Stimulated activated CD4-positive, alpha-beta T cell treated with anti-CD3 and anti-CD28 coated beads, Interleukin-1b, Interleukin-23, amount 100 ng/mL, for 4 hours (primary cell): ENCODE measurements around the gene SYT11.
"Not testable (repeated sequence)": the region's sequence is repeated elsewhere in the genome, so short reads cannot be mapped to it uniquely, and the experiment has no call there.

Experiments
- DNase-seq, 2 donors: peaks; one replicate each; pipeline ENCODE4 v3.0.0-alpha.2; 2020; ENCODE audit warnings: low read depth in 2 of 2

The SYT11 gene, protein sequence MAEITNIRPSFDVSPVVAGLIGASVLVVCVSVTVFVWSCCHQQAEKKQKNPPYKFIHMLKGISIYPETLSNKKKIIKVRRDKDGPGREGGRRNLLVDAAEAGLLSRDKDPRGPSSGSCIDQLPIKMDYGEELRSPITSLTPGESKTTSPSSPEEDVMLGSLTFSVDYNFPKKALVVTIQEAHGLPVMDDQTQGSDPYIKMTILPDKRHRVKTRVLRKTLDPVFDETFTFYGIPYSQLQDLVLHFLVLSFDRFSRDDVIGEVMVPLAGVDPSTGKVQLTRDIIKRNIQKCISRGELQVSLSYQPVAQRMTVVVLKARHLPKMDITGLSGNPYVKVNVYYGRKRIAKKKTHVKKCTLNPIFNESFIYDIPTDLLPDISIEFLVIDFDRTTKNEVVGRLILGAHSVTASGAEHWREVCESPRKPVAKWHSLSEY

DNA sequence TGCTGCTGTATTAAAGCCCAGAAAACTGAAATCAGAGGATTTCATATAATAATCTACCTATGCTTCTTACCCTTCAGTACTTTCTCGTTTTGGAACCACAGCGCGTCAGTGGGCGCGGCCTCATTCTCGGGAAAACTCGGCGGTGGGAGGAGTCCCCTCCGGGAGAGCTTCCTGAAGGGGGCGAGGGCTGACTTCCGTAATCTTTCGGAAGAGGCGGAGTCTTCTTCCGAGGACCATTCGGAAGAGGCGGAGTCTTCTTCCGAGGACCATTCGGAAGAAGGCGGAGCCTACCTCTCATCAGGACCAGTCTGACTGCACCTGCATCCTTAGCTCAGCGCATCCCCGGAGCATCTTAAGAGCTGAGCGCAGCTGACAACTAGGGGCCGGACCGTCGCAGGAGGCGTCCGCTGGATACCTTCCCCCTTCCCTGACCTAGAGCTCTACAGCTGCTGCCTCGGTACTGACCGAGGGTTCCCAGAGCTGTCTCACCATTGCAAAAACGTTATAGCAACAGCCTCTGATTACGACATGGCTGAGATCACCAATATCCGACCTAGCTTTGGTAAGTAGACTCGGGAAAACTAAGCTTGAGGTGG is at the start of gene SYT11:
Gene SYT11, plus strand, starts transcription at position 334 of the 596 bp plus-strand sequence. Its CDS starts 195 bp downstream, at position 529.
- peak; percentile 92 to 94 for DNase-seq

DNA sequence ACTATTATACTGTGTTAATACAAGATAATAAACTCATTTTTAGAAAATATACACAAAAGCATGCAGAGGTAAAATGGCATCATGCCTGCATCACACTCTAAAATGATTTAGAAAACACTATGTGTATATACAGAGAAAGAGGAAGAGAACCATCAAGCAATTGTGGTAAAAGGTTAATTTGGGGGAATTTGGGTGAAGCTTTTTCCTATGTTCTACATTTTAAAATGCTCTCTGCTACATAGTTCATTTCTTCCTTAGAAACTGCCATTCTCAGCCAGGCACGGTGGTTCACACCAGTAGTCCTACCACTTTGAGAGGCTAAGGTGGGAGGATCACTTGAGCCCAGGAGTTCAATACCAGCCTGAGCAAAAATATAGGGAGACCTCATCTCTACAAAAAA is 46.5 kb upstream of the SYT11 start:
- DNase-seq, result no peak

DNA sequence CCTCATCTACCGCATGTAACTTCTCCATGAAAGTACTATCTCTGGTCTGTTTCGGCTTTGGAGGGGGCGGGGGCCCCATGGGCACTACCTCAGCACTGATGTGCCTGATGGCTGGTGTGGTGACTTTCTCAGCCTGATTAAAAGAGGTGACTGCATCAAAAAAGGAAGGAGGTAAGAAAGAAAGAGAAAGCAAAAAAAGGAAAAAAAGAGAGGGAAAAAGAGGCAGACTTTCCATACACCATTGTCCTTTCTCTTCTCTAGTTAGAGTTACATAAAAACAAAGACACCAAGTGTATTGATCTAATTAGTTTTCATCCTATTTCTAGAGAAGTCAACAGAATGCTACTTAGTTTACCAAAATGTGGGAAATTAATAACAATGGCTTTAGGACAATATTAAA is 45.7 kb upstream of the SYT11 start:
- DNase-seq, result no peak

DNA sequence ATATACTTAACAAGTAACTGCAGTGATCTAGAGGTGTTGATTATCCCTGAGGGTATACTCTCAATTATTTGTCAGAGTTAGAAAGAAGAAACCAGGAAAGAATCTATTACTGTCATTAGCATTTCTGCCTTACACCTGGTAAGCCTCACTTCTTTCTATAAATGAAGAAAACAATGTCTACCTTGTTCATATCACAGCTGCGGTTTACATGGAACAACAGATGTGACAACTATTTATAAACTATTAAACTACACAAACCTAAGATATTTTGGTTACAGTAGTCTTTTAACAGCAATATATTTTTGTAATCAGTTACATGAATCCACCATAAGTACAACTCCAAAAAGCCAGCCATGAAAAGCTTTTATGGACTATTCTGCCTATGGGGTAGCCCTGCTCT is 43.0 kb upstream of the SYT11 start:
- DNase-seq, result no peak

DNA sequence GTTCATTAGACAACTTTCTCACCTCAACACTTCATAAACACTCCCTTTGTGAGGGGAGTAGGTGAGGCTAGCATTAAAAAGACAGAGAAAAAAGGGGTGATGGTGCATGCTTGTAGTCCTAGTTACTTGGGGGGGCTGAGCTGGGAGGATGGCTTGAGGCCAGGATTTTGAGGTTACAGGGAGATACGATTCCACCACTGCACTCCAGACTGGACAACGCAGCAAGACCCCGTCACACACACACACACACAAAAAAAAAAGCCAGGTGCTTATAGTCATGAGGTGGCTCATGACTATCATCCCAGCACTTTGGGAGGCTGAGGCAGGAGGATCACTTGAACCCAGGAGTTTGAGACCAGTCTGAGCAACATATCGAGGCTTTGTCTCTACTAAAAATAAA is 31.9 kb upstream of the SYT11 start:
- no peak for DNase-seq

DNA sequence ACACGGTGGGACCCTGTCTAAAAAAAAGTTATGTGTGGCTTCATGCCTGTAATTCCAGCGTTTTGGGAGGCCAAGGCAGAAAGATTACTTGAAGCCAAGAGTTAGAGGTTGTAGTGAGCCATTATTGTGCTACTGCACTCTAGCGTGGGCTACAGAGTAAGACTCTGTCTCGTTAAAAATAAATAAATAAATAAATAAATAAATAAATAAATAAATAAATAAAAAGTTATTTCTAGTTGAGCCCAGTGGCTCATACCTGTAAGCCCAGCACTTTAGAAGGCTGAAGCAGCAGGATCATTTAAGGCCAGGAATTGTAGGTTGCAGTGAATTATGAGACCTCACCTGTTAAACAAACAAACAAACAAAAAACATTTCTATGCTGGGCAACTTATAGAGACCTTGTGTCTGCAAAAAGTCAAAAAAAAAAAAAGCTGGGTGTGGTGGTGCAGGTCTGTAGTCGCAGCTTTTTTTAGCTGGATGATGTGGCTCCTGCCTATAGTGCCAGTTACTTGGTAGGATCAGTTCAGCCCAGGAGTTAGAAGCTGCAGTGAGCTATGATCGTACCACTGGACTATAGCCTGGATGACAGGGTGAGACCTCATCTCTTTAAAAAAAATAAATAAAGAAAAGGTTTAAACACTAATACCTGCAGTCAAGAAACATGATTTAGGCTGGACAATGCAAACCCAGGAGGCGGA is 27.9 kb upstream of the SYT11 start:
- DNase-seq, result no peak

DNA sequence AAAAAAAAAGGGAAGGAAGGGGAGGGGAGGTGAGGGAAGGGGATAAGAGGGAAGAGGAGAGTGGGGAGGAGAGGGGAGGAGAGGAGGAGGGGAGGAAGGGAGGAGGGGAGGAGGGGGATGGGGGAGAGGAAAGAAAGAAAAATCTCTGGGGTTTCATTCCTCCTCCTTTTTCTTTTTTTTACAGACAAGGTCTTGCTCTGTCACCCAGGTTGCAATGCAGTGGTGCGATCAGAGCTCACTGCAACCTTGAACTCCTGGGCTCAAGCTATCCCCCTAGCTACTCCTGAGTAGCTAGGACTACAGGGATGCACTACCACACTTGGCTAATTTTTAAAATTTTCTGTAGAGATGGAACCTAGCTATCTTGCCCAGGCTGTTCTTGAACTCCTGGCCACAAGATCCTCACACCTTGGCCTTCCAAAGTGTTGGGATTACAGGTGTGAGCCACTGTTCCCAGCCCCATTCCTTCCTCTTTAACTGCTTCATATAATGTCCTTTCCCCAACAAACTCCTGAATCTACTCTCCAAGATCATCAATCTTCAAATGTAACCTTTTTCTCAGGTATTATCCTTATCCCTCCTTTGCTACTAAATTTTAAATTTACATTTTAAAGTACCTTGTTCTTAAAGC is 25.6 kb upstream of the SYT11 start:
- DNase-seq, result no peak

DNA sequence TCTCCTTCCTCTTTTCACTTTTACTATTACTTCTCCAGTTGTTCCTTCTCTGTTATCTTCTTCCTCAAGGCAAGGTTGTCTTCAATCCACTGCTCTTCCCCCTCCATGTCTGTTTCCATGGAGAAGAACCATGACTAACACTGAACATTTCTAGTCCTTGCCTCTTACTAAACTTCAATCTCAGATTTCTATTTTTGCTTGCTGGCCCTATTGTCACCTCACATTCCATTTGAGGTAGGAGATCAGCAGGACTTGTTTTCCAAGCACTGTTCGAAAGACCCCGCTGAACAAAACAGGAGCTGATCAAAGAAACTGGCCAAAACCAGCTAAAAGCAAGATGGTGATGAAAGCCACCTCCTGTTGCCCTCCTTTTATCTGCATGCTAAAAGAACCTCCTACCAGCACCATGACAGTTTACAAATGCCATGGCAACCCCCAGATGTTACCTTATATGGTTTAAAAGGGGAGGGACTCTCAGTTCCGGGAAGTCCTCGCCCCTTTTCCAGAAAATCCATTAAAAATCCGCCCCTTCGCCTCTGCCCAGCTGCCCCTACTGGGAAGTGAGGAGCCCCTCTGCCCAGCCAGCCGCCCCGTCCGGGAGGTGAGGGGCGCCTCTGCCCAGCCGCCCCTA is 25.0 kb upstream of the SYT11 start:
- no peak for DNase-seq

DNA sequence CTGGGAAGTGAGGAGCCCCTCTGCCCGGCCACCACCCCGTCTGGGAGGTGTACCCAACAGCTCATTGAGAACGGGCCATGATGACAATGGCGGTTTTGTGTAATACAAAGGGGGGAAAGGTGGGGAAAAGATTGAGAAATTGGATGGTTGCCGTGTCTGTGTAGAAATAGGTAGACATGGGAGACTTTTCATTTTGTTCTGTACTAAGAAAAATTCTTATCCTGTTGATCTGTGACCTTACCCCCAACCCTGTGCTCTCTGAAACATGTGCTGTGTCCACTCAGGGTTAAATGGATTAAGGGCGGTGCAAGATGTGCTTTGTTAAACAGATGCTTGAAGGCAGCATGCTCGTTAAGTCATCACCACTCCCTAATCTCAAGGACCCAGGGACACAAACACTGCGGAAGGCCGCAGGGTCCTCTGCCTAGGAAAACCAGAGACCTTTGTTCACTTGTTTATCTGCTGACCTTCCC is 24.4 kb upstream of the SYT11 start:
- DNase-seq, result not testable (repeated sequence)

DNA sequence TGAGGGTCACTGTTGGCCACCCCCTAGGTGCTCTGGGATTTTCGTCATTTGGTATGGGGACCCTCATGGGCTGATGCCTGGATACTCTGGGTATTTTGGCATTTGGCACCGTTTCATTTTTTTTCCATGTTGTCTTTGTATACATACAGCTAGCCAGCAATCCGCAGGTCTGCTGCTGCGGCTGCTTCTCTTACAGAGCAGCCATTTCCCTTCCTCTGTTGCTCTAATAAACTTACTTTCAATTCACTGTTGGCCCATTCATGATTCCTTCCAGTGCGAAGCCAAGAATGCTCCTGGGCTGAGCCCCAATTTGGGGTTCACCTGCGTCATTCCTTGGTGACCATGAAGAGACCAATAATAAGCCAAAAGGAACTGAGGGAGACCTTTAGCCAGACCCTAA is 23.8 kb upstream of the SYT11 start:
- no peak for DNase-seq

DNA sequence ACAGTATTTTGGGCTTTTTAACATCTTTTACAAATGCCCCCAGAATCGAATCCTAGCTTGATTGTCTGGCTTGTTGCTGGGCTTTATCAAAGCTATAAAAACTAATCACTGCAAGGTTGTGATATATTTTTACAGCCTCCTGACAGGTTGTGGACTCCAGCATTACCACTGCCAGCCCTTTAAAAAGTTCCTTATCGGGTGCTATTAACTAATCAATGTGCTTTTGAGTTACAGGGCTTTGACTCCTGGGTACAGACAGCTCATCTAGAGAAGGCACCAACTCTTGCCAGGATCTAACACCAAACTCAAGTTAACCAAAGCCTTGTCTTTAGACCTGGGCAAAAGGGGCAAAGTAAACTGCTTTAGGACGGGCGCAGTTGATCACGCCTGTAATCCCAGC is 19.0 kb upstream of the SYT11 start:
- DNase-seq, result no peak

DNA sequence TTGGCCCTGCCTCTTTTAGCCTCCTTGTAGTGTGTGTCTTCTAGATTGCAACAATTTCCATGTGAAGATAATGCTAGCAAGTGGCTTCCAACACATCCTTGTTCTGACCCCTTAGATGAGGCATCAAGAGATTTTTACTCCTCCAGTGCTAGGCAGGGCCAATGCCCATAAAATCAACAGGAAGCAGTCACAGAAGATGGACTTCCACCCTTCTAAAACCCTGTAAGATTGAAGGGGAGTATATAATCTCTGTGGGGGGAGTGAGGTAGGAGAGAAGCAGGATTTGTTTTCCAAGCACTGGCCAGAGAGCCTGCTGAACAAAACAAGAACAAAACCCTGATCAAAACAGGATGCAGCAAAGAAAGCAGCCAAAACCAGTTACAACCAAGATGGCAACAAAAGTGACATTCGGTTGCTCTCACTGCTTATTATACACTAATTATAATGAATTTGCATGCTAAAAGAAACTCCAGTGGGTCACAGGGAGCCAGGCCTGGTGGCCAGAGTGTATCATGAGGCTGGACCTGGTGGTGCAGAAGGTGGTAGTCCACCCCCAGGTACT is 14.4 kb upstream of the SYT11 start:
- no peak for DNase-seq

DNA sequence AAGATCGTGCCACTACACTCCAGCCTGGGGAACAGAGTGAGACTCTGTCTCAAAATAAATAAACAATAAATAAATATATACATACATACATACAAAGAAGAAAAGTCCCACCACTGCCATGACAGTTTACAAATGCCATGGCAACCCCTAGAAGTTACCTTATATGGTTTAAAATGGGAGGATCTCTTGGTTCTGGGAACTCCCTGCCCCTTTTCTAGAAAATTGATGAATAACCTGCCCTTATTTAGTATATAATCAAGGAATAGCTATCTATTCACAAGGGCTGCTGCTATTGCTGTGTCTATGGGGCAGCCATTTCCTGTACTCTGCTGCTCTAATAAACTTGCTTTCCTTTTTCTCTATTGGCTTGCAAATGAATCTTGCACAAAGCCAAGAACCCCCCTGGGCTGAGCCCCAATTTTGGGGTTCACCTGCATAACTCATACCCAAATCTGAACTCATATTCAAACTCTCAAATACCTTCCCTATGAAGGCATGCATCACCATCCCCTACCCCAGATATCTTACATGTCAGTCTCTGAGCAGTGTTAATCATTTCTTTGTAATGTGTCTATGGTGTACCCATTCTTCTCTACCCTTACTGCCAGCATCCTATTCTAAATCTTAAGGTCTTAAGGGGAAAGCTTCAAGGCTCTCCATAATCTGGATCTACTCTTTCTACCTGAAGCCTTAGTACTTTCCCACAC is 11.4 kb upstream of the SYT11 start:
- no peak for DNase-seq

DNA sequence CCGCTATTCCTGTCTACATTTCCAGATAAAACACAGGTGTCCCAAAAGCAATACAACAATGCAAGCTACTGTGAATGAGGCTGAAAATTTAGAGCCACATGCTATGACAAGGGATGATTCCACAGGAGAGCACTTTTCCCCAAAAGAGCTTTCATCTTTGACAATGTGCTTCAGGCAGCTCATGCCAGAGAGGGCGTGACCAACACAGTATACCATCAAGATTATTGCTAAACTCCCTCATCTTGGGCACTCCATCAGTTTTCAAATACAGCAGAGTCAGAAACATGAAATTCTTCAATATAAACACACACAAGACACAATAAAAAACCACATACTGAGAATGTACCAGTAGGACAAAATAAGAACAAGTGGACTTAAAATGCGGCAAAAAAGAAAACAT is 9.0 kb upstream of the SYT11 start:
- DNase-seq, result no peak

DNA sequence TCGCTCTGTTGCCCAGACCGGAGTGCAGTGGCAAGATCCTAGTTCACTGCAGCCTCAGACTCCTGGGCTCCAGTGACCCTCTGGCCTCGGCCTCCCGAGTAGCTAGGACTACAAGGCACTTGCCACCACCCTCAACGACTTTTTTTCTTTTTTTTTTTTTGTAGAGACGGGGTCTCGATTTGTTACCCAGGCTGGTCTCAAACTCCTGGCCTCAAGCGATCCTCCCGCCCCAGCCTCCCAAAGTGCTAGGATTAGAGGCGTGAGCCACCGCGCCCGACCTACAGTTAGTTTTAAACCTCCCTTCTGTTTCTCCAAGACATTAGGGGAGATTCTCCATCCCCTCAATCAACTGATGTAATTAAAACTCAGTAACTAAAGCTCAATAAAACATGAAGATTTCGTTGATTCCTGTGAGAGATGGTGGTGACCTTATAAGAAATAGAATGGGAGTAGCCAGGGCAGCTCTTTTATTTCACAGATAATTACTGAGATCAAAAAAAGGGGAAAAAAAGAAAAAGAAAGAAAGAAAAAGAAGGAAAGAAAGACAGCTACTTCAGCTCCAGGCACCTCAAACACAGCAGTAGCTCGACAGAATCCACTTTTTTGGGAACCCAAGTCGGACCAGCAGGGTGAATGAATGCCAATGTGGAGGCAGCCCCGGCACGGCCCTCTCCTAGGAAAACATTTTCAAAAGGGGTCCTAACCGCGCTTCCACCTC is 3.0 kb upstream of the SYT11 start:
- DNase-seq, result no peak

DNA sequence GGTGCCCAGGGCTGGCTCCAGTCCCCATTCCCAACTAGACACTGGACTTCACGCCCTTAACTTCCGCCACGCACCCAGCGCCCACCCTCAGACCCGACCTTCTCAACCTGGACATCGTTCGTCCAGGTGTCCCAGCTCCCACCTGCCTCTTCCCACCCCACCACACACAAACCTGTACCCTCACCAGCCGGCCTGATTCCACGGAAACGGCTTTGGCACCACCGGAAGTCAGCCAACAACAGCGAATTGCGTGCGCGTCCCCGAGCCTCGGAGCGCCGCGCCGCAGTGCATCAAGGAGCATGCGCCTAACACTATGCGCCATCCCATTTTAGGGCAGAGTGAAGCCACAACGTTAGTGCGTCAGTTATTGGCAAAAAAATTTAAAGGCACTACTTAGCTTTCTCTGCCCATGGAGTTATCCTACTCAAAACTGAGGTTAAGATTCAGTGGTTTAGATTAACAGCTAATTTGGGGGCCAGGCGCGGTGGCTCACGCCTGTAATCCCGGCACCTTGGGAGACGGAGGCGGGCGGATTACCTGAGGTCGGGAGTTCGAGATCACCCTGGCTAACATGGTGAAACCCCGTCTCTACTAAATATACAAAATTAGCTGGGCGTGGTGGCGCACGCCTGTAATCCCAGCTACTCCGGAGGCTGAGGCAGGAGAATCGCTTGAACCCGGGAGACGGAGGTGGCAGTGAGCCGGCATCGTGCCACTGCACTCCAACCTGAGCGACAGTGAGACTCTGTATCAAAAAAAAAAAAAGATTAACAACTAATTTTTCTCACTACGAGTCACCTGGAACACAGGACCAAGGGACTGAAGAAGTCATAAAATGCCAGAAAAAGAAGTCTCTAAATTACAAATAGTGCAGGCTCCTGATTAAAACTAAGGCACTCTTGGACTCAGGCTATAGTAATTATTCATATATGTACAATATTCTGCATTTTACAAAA is 2.1 kb upstream of the SYT11 start, which contains the start of gene GON4L:
Gene GON4L, minus strand, starts transcription at position 240 of the 956 bp plus-strand sequence. CDS start 3,434 bp downstream, outside the sequence.
- DNase-seq, result peak; percentile 75 to 80

DNA sequence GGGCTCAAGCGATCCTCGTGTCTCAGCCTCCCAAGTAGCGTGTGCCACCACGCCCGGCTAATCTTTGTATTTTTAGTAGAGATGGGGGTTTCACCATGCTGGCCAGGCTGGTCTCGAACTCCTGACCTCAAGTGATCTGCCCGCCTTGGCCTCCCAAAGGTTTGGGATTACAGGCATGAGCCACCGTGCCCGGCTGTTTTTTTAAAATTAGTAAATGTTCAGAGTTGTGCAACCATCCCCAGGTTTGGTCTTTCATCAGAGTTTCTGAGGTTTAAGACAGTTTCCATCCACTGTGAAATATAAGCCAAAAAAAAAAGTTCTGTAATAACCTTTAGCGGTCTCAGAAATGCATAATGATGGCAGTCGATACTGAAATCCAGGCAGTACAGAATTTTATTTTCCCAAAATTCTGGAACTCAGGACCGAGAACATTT is 550 bp upstream of the SYT11 start:
- DNase-seq, result no peak
